Measurements from ENCODE around the gene GPAT3. TPM values are rescaled to one million over a fixed set of nuclear protein-coding genes. Genes with fewer than 3 reads are reported as not detected.
"Not testable (repeated sequence)": the region's sequence is repeated elsewhere in the genome, so short reads cannot be mapped to it uniquely, and the experiment has no call there.

Gene GPAT3
- total and polyA plus RNA-seq, 5 donors from 2014 or later, result 2.4 to 6.7 (median 2.7) TPM

DNA sequence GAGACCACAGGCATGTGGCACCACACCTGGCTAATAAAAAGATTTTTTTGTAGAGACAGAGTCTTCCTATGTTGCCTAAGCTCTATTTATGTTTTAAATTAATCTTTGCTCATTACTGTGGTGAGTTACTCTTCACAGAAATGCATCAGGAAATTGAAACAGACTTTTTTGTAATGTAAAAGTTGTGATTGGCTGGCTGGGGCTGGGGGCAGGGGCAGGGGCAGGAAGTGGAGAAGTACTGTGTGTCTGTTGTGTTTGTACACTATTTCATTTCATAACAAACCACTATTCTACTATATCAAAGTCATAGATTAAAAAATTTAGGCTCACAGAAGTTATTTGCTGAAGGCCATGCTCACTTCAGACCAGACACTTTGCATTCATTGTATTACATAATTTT lies 31.9 kb upstream of the GPAT3 start:
- peak overlapping the region in 3 of 4 donors; percentile 39 to 79 (median 69) for H3K4me3 Mint-ChIP-seq
- no peaks in the 10 kb centered on the region for H3K36me3 Mint-ChIP-seq
- H3K4me1 Mint-ChIP-seq, result peaks cover 0 to 21% (median 18%) of the 10 kb centered on the region in 4 donors
- Histone ChIP-seq H3K9me3 (ENCODE audit: control insufficient read depth in 2 of 2, low read length in 2 of 2) (no peaks in the 10 kb centered on the region), H3K4me3 (ENCODE audit: low read depth, low read length) (peak overlapping the region; percentile 66), H3K27me3 (ENCODE audit: control insufficient read depth, insufficient read depth, low read length) (no peaks in the 10 kb centered on the region), H3K36me3 (ENCODE audit: control insufficient read depth, insufficient read depth, low read length) (no peaks in the 10 kb centered on the region), H3K27ac (ENCODE audit: insufficient read depth, low read length, poor library complexity, severe bottlenecking) (peak overlapping the region; percentile 75), H3K4me1 (ENCODE audit: control insufficient read depth, insufficient read depth, low read length, poor library complexity, severe bottlenecking) (peaks cover 16% of the 10 kb centered on the region)
- H3K9me3 Mint-ChIP-seq, result no peaks in the 10 kb centered on the region
- H3K27me3 Mint-ChIP-seq, result peaks cover 4% of the 10 kb centered on the region
- ATAC-seq (ENCODE audit: low read depth in 2 of 2), result peak; percentile 81 to 88
- H3K27ac Mint-ChIP-seq, result peak overlapping the region in 2 of 3 donors; percentile 87 to 98
- DNase-seq, result peak in 2 of 3 donors; percentile 70 to 72

GRCh38 chr4:83504503-83504902 lies 31.4 kb upstream of the GPAT3 start:
- ATAC-seq (ENCODE audit: low read depth in 2 of 2), result peak; percentile 15 to 26

GRCh38 chr4:83504996-83505395 lies 30.9 kb upstream of the GPAT3 start:
- H3K27ac ChIP-seq (ENCODE audit: insufficient read depth, low read length, poor library complexity, severe bottlenecking), result peak overlapping the region; percentile 75
- H3K9me3 ChIP-seq (ENCODE audit: control insufficient read depth in 2 of 2, low read length in 2 of 2), result no peaks in the 10 kb centered on the region
- Mint-ChIP-seq H3K36me3 (no peaks in the 10 kb centered on the region), H3K4me3 (peak overlapping the region in 3 of 4 donors; percentile 39 to 79 (median 69)), H3K27me3 (peaks cover 4% of the 10 kb centered on the region), H3K4me1 (peaks cover 0 to 25% (median 19%) of the 10 kb centered on the region in 4 donors), H3K27ac (peak overlapping the region in 2 of 3 donors; percentile 87 to 98), H3K9me3 (peaks cover 0 to 2% (median 0%) of the 10 kb centered on the region in 7 donors)
- peak in 2 of 3 donors; percentile 30 to 48 for DNase-seq
- H3K36me3 ChIP-seq (ENCODE audit: control insufficient read depth, insufficient read depth, low read length), result no peaks in the 10 kb centered on the region
- peaks cover 16% of the 10 kb centered on the region for H3K4me1 ChIP-seq (ENCODE audit: control insufficient read depth, insufficient read depth, low read length, poor library complexity, severe bottlenecking)
- ATAC-seq (ENCODE audit: low read depth in 2 of 2), result peak in 1 of 2 donors; percentile 11
- no peak overlapping the region for H3K4me3 ChIP-seq (ENCODE audit: low read depth, low read length)
- no peaks in the 10 kb centered on the region for H3K27me3 ChIP-seq (ENCODE audit: control insufficient read depth, insufficient read depth, low read length)

More at GRCh38 chr4:83504503-83504902, 31.4 kb upstream of the GPAT3 start:
- Histone ChIP-seq H3K4me1 (ENCODE audit: control insufficient read depth, insufficient read depth, low read length, poor library complexity, severe bottlenecking) (peaks cover 16% of the 10 kb centered on the region), H3K36me3 (ENCODE audit: control insufficient read depth, insufficient read depth, low read length) (no peaks in the 10 kb centered on the region), H3K9me3 (ENCODE audit: control insufficient read depth in 2 of 2, low read length in 2 of 2) (no peaks in the 10 kb centered on the region), H3K27me3 (ENCODE audit: control insufficient read depth, insufficient read depth, low read length) (no peaks in the 10 kb centered on the region), H3K4me3 (ENCODE audit: low read depth, low read length) (peak overlapping the region; percentile 66), H3K27ac (ENCODE audit: insufficient read depth, low read length, poor library complexity, severe bottlenecking) (peak overlapping the region; percentile 75)
- H3K27me3 Mint-ChIP-seq, result peaks cover 4% of the 10 kb centered on the region
- peak overlapping the region in 3 of 4 donors; percentile 39 to 79 (median 69) for H3K4me3 Mint-ChIP-seq
- peaks cover 0 to 24% (median 19%) of the 10 kb centered on the region in 4 donors for H3K4me1 Mint-ChIP-seq
- peak overlapping the region in 2 of 3 donors; percentile 87 to 98 for H3K27ac Mint-ChIP-seq
- H3K9me3 Mint-ChIP-seq, result peaks cover 0 to 2% (median 0%) of the 10 kb centered on the region in 7 donors
- peak in 1 of 3 donors; percentile 10 for DNase-seq
- no peaks in the 10 kb centered on the region for H3K36me3 Mint-ChIP-seq

GRCh38 chr4:83509156-83509585 lies 26.7 kb upstream of the GPAT3 start:
- Mint-ChIP-seq H3K4me1 (peaks cover 0 to 17% (median 12%) of the 10 kb centered on the region in 4 donors), H3K4me3 (peak overlapping the region in 1 of 4 donors; percentile 34), H3K27ac (peak overlapping the region in 1 of 3 donors; percentile 44)
- H3K9me3 ChIP-seq (ENCODE audit: control insufficient read depth in 2 of 2, low read length in 2 of 2); H3K4me3 ChIP-seq (ENCODE audit: low read depth, low read length); H3K36me3 ChIP-seq (ENCODE audit: control insufficient read depth, insufficient read depth, low read length); H3K27me3 Mint-ChIP-seq; ATAC-seq (ENCODE audit: low read depth in 2 of 2); H3K27ac ChIP-seq (ENCODE audit: insufficient read depth, low read length, poor library complexity, severe bottlenecking); H3K36me3 Mint-ChIP-seq; H3K27me3 ChIP-seq (ENCODE audit: control insufficient read depth, insufficient read depth, low read length); H3K4me1 ChIP-seq (ENCODE audit: control insufficient read depth, insufficient read depth, low read length, poor library complexity, severe bottlenecking); H3K9me3 Mint-ChIP-seq: not testable (repeated sequence)
- peak; percentile 12 to 63 (median 52) for DNase-seq

DNA sequence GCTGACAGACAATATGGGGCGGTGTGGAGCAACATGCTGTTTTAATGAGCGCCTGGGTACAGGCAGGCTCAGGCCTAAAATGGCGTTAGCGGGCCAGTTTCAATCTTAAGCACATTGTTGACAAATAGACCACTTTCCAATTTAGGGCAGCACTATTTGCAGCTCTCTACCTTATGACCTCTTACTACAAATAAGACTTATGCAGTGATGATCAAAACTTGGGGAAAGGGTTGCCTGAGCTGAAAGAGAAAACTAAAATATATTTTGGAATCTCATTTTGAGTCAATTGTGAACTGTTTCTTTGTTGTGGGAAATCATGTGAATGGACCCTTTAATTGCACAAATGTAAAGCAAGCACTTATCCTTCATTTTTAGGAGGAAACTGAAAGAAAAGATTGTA lies 25.5 kb upstream of the GPAT3 start:
- H3K27ac ChIP-seq (ENCODE audit: insufficient read depth, low read length, poor library complexity, severe bottlenecking), result no peak overlapping the region
- Mint-ChIP-seq H3K4me1 (peaks cover 0 to 8% (median 1%) of the 10 kb centered on the region in 4 donors), H3K4me3 (no peak overlapping the region), H3K27ac (no peak overlapping the region), H3K27me3 (no peaks in the 10 kb centered on the region), H3K9me3 (peaks cover 0 to 2% (median 0%) of the 10 kb centered on the region in 7 donors), H3K36me3 (no peaks in the 10 kb centered on the region)
- H3K36me3 ChIP-seq (ENCODE audit: control insufficient read depth, insufficient read depth, low read length), result no peaks in the 10 kb centered on the region
- no peaks in the 10 kb centered on the region for H3K9me3 ChIP-seq (ENCODE audit: control insufficient read depth in 2 of 2, low read length in 2 of 2)
- DNase-seq (no peak), ATAC-seq (ENCODE audit: low read depth in 2 of 2) (no peak)
- no peaks in the 10 kb centered on the region for H3K27me3 ChIP-seq (ENCODE audit: control insufficient read depth, insufficient read depth, low read length)
- H3K4me1 ChIP-seq (ENCODE audit: control insufficient read depth, insufficient read depth, low read length, poor library complexity, severe bottlenecking), result no peaks in the 10 kb centered on the region
- H3K4me3 ChIP-seq (ENCODE audit: low read depth, low read length), result no peak overlapping the region

GRCh38 chr4:83516042-83516772 lies 19.7 kb upstream of the GPAT3 start:
- no peak overlapping the region for H3K4me3 ChIP-seq (ENCODE audit: low read depth, low read length)
- H3K9me3 ChIP-seq (ENCODE audit: control insufficient read depth in 2 of 2, low read length in 2 of 2), result no peaks in the 10 kb centered on the region
- H3K4me3 Mint-ChIP-seq, result no peak overlapping the region
- ATAC-seq (ENCODE audit: low read depth in 2 of 2), result no peak
- H3K9me3 Mint-ChIP-seq, result no peaks in the 10 kb centered on the region
- peaks cover 8% of the 10 kb centered on the region for H3K27me3 Mint-ChIP-seq
- H3K4me1 ChIP-seq (ENCODE audit: control insufficient read depth, insufficient read depth, low read length, poor library complexity, severe bottlenecking), result no peaks in the 10 kb centered on the region
- no peak overlapping the region for H3K27ac Mint-ChIP-seq
- DNase-seq, result no peak
- H3K4me1 Mint-ChIP-seq, result peaks cover 0 to 4% (median 0%) of the 10 kb centered on the region in 4 donors
- H3K36me3 ChIP-seq (ENCODE audit: control insufficient read depth, insufficient read depth, low read length), result no peaks in the 10 kb centered on the region
- H3K27me3 ChIP-seq (ENCODE audit: control insufficient read depth, insufficient read depth, low read length), result no peaks in the 10 kb centered on the region
- no peak overlapping the region for H3K27ac ChIP-seq (ENCODE audit: insufficient read depth, low read length, poor library complexity, severe bottlenecking)
- no peaks in the 10 kb centered on the region for H3K36me3 Mint-ChIP-seq

DNA sequence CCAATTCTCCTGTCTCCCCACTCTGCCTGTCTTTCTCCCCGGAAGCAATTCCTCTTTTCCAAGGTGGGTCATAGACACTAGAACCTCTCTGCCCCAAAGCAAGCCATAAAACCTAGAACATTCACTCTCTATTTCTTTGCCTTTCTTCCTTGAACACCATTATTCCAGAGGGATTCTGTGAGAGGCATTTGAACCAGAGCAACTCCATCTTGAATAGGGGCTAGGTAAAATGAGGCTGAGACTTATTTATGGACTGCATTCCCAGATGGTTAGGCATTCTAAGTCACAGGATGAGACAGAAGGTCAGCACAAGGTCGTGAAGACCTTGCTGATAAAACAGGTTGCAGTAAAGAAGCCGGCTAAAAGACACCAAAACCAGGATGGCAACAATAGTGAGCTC lies 13.7 kb upstream of the GPAT3 start:
- no peak overlapping the region for H3K27ac Mint-ChIP-seq
- no peaks in the 10 kb centered on the region for H3K27me3 ChIP-seq (ENCODE audit: control insufficient read depth, insufficient read depth, low read length)

More for the DNA sequence above, 13.7 kb upstream of the GPAT3 start:
- no peak for DNase-seq
- H3K4me3 Mint-ChIP-seq, result no peak overlapping the region
- peaks cover 0 to 5% (median 0%) of the 10 kb centered on the region in 7 donors for H3K9me3 Mint-ChIP-seq
- Histone ChIP-seq H3K36me3 (ENCODE audit: control insufficient read depth, insufficient read depth, low read length) (no peaks in the 10 kb centered on the region), H3K27ac (ENCODE audit: insufficient read depth, low read length, poor library complexity, severe bottlenecking) (no peak overlapping the region), H3K9me3 (ENCODE audit: control insufficient read depth in 2 of 2, low read length in 2 of 2) (no peaks in the 10 kb centered on the region), H3K4me1 (ENCODE audit: control insufficient read depth, insufficient read depth, low read length, poor library complexity, severe bottlenecking) (no peaks in the 10 kb centered on the region), H3K4me3 (ENCODE audit: low read depth, low read length) (no peak overlapping the region)
- H3K36me3 Mint-ChIP-seq, result no peaks in the 10 kb centered on the region
- no peak for ATAC-seq (ENCODE audit: low read depth in 2 of 2)
- peaks cover 0 to 4% (median 0%) of the 10 kb centered on the region in 4 donors for H3K4me1 Mint-ChIP-seq
- H3K27me3 Mint-ChIP-seq, result peaks cover 13% of the 10 kb centered on the region

Measured in CD4-positive, CD25-positive, alpha-beta regulatory T cell (primary cell).